HG02840 (cell line): Measurements from ENCODE around the gene FALEC.
A peak's percentile ranks its signal among the peaks of the same experiment; 100 is the strongest.
"Not testable (repeated sequence)": the region's sequence is repeated elsewhere in the genome, so short reads cannot be mapped to it uniquely, and the experiment has no call there.

Experiments used
- ATAC-seq: cut with Tn5 transposase; IDR thresholded peaks from one replicate; pipeline ENCODE4 v1.9.1; 2021; ENCODE audit warnings: mild to moderate bottlenecking, moderate library complexity, moderate number of reproducible peaks; ENCODE audit not compliant: unreplicated experiment, low FRiP score

FALEC gene

DNA sequence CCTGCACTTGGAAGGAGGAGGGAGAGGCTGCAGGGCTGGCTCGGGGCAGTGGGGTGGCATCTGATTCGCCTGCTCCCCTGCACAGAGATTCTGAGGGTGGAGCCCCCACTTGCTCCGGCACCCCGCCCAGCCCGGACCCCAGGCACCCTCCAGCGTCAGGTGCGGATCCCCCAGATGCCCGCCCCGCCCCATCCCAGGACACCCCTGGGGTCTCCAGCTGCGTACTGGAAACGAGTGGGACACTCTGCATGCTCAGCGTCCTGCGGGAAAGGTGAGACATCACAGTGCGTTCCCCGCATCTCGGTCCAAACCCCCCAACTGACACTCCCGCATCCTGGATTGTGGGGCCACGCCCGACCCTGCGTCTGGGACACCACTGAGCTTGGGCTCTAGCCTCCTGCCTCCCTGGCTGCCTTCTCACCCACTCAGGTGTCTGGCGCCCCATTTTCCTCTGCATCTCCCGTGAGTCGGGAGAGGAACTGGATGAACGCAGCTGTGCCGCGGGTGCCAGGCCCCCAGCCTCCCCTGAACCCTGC, 41.6 kb downstream of the FALEC start:
- ATAC-seq: no peak

- ATAC-seq: no peak
Observed at GRCh38 chr1:150557813-150558212, 42.3 kb downstream of the FALEC start.

DNA sequence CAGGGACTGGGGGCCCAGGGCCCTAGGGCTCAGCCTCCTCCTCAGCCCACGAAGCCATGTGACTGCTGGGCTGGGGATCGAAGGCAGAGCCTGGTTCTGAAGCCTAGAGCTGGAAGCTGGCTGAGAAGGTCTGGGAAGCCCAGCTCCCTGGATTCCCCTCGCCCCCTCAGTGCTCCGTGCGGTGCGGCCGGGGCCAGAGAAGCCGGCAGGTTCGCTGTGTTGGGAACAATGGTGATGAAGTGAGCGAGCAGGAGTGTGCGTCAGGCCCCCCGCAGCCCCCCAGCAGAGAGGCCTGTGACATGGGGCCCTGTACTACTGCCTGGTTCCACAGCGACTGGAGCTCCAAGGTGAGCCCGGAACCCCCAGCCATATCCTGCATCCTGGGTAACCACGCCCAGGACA, 42.8 kb downstream of the FALEC start:
- ATAC-seq: no peak

DNA sequence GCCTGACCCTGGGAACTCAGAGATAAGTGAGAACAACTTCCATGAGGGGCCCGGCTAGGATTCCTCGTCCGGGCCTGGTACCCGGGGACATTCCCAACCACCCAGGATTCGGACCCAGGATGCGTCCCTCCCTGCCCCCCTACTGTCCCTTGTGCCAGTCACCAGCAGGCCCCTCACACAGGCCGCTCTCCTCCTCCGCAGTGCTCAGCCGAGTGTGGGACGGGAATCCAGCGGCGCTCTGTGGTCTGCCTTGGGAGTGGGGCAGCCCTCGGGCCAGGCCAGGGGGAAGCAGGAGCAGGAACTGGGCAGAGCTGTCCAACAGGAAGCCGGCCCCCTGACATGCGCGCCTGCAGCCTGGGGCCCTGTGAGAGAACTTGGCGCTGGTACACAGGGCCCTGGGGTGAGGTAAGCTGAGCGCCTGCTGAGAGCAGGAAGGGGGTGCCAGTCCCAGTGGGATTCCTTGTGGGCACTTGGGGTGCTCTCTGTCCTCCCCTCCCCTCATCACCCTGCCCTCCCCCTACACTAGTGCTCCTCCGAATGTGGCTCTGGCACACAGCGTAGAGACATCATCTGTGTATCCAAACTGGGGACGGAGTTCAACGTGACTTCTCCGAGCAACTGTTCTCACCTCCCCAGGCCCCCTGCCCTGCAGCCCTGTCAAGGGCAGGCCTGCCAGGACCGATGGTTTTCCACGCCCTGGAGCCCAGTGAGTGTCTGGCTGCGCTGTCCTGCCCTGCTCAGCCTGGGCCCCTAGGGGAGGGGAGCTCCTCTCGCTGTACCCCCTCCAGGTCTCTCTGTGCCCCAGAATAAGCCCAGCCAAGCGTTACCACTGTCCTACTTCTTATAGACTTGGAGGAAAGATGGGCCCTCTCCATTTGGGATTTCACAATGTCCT, 43.5 kb downstream of the FALEC start:
- ATAC-seq: no peak

DNA sequence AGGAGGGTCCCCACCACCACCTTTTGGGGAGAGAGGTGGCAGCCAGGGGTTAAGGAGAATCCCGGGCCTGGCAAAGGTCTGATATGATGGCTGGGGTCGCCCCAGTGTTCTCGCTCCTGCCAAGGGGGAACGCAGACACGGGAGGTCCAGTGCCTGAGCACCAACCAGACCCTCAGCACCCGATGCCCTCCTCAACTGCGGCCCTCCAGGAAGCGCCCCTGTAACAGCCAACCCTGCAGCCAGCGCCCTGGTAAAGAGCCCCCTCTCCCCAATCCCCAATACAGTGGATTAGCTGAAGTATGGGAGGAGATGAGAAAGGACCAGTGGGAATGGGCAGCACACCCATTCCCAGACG, 44.1 kb downstream of the FALEC start:
- no peak for ATAC-seq

DNA sequence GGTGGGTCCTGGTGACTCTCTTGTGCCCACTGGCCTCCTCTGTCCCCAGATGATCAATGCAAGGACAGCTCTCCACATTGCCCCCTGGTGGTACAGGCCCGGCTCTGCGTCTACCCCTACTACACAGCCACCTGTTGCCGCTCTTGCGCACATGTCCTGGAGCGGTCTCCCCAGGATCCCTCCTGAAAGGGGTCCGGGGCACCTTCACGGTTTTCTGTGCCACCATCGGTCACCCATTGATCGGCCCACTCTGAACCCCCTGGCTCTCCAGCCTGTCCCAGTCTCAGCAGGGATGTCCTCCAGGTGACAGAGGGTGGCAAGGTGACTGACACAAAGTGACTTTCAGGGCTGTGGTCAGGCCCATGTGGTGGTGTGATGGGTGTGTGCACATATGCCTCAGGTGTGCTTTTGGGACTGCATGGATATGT, 44.5 kb downstream of the FALEC start:
- no peak for ATAC-seq

DNA sequence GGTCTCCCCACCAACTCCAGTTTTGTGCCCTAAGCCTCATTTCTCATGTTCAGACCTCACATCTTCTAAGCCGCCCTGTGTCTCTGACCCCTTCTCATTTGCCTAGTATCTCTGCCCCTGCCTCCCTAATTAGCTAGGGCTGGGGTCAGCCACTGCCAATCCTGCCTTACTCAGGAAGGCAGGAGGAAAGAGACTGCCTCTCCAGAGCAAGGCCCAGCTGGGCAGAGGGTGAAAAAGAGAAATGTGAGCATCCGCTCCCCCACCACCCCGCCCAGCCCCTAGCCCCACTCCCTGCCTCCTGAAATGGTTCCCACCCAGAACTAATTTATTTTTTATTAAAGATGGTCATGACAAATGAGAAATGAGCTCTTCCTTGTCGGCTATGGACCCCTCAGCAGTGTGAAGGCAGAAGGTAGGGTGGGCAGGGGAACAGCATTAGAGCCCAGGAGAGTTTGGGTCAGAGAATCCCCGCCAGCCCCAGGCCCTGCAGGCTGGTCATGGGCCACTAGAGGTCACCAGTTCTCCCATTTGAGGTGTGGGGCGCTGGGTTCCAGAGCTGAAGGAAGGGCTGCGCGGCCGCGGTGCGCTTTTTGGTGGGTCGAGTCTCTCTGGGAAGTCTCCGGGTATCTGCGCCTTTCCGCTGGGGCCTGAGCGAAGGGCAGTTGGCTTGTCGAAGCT, 45.2 kb downstream of the FALEC start:
- ATAC-seq: no peak

DNA sequence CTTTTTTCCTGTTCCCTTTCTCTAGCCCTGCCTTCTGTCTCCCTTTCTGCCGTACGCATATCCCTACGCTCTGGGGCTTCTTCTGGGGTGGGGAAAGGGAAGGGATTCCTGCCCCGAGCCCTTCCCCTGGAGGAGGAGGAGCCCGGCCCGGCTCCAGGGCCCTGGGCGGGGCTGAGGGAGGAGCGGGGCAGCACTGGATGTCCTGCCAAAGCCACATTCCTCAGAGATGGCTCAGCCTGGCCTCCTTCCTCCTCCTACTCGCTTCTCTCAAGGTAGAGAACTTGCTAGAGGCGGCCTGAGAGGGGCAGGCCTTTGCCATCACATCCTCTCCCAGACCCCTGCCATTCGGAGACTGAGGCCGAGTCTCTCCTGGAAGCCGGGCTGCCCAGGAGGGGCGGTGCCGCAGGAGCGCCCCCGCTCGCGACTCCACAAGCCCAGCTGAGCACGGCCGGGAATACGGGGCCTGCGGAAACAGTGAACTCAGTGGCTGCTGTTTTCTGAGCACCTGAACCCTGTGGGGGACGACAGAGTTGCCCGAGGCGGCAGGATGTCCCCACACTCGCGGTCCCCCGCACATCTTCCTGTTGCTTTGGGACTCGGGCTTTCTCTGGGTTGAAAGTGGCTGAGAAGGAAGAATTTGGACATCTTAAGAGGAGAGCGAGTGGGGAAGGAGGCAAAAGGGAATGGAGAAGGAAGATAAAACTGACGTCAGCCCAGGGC, 45.9 kb downstream of the FALEC start:
- no peak for ATAC-seq

- peak; percentile 41 for ATAC-seq
Observed at GRCh38 chr1:150561974-150562445, 46.5 kb downstream of the FALEC start.

- peak; percentile 45 for ATAC-seq
Observed at GRCh38 chr1:150562446-150563339, 47.1 kb downstream of the FALEC start.

DNA sequence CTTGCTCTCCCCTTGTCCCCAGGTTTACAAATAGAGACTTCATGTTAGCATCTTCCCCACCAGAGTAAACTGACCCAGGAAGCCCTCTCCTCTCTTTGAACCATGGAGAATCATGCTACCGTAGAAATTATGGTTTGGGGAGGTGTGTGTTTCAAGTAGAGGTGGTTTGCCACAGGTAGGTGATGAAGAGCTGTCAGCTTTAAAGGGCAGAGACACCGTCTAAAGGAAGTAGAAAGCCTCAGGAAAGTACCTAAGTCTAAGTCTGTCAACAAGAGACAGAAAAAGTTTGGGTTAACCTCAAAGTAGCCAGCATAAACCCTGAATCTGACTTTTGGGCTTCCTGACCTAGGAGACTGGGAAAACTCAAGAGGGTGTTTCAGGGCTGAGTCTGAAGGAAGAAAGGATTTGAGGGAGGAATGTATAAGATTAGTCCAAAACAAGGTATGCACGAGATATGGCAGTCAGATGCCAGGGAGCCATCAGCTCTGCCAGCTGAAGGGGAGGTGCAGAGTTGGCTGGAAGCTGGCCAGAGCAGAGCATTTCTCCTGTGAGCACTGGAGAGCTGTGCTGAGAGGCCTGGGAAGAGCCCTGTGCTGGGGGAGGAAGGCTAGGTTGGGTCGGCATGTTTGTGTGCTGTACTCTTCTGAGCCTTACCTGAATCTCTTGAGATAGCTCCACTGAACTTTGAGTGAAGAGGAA, 47.9 kb downstream of the FALEC start:
- ATAC-seq: no peak

- ATAC-seq: no peak
Observed at GRCh38 chr1:150564051-150564991, 48.8 kb downstream of the FALEC start.

- not testable (repeated sequence) for ATAC-seq
Observed at GRCh38 chr1:150565240-150565991, 49.9 kb downstream of the FALEC start.

- ATAC-seq: no peak
Observed at GRCh38 chr1:150566589-150567340, 51.2 kb downstream of the FALEC start.

- no peak for ATAC-seq
Observed at GRCh38 chr1:150567341-150567716, 51.8 kb downstream of the FALEC start.

DNA sequence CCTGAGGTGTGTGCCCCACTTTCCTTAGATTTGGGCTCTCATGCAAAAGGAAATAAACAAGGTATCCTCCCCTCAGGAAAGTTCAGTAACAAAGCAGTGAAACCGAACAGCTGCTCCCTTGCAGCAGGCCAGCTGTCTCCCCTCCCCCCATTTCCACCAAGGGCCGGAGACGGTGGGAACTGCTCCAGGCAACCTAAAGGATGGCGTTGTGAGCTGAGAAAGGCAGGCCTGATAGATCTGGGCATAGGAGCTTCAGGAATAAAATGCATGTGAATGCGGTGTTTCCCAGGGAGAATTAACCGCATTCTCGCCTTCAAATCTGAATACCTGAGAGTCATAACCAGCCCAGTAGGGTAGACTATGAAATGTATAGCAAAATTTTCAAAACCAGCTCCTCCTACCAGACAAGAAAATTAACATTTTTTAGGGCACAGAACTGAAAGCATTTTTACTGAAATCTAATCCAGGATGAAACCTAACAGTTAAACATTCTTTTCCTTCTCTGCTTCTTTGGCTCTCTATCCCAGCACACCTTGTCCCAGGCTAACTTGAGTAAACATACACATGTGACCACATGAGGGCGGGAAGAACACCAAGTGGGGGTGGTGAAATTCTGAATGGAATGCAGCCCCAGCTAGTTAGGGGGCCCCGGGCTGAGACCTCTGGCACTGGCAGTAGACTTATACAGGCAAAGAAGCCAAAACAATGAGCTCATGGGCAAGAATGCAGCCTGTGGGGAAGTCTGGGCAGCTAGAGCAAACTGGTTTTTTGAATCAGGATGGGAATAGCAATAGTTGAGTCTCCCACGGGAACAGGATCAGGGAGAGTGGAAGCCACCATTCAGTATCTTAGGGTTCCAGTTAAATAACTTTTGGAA, 52.4 kb downstream of the FALEC start:
- no peak for ATAC-seq
